HL-60 (cell line): ENCODE results near the gene CBY1.

ENCODE experiments used
- CTCF ChIP-seq: IDR thresholded peaks from one replicate; pipeline ENCODE4 v1.5.1; 2011; ENCODE audit warnings: low read length, control low read depth, inconsistent platforms; ENCODE audit not compliant: insufficient read depth
- POLR2AphosphoS5 ChIP-seq: IDR thresholded peaks from 2 replicates; pipeline ENCODE4 v1.6.1; 2012; ENCODE audit warnings: low read depth

- TF ChIP-seq CTCF (no peak), POLR2AphosphoS5 (no peak)
Measured at GRCh38 chr22:38715852-38716251, 59.4 kb downstream of the CBY1 start.
